Retina (tissue), 1 donor: Measurements from ENCODE around the gene WFDC12.
A peak's percentile ranks its signal among the peaks of the same experiment; 100 is the strongest.
"Not testable (repeated sequence)": the region's sequence is repeated elsewhere in the genome, so short reads cannot be mapped to it uniquely, and the experiment has no call there.

Experiments used
- DNase-seq: peaks from one replicate; pipeline ENCODE4 v3.0.0-alpha.2; 2016

WFDC12 gene

GRCh38 chr20:45124365-45124764, at the start of gene WFDC12:
Gene WFDC12 (minus strand): TSS chr20:45124465. CDS start chr20:45124447, 18 bp downstream.
- no peak for DNase-seq

- DNase-seq, result no peak
Measured at GRCh38 chr20:45173522-45173921, 49.3 kb upstream of the WFDC12 start.

- DNase-seq, result no peak
Measured at GRCh38 chr20:45164906-45165305, 40.6 kb upstream of the WFDC12 start.

- no peak for DNase-seq
Measured at GRCh38 chr20:45163083-45163803, 39.0 kb upstream of the WFDC12 start.

- no peak for DNase-seq
Measured at GRCh38 chr20:45157962-45158361, 33.7 kb upstream of the WFDC12 start.

GRCh38 chr20:45156713-45157112, 32.4 kb upstream of the WFDC12 start:
- no peak for DNase-seq

GRCh38 chr20:45154794-45155193, 30.5 kb upstream of the WFDC12 start:
- not testable (repeated sequence) for DNase-seq

- no peak for DNase-seq
Measured at GRCh38 chr20:45154183-45154582, 29.9 kb upstream of the WFDC12 start.

- no peak for DNase-seq
Measured at GRCh38 chr20:45153752-45154151, 29.5 kb upstream of the WFDC12 start.

GRCh38 chr20:45153147-45153546, 28.9 kb upstream of the WFDC12 start:
- no peak for DNase-seq

- no peak for DNase-seq
Measured at GRCh38 chr20:45152405-45152804, 28.1 kb upstream of the WFDC12 start.

- no peak for DNase-seq
Measured at GRCh38 chr20:45149062-45149461, 24.8 kb upstream of the WFDC12 start.

GRCh38 chr20:45140836-45141235, 16.6 kb upstream of the WFDC12 start:
- no peak for DNase-seq

- not testable (repeated sequence) for DNase-seq
Measured at GRCh38 chr20:45139733-45140375, 15.6 kb upstream of the WFDC12 start.

- peak; percentile 10 for DNase-seq
Measured at GRCh38 chr20:45138561-45139300, 14.5 kb upstream of the WFDC12 start.

- DNase-seq, result no peak
Measured at GRCh38 chr20:45136911-45137310, 12.6 kb upstream of the WFDC12 start.

- no peak for DNase-seq
Measured at GRCh38 chr20:45128099-45128498, 3.8 kb upstream of the WFDC12 start.

- DNase-seq, result no peak
Measured at GRCh38 chr20:45121388-45121787, 2.9 kb downstream of the WFDC12 start.

GRCh38 chr20:45119556-45120266, 4.6 kb downstream of the WFDC12 start:
- no peak for DNase-seq

- DNase-seq, result no peak
Measured at GRCh38 chr20:45118028-45118427, 6.2 kb downstream of the WFDC12 start.

GRCh38 chr20:45117581-45117980, 6.7 kb downstream of the WFDC12 start:
- no peak for DNase-seq

GRCh38 chr20:45115829-45116228, 8.4 kb downstream of the WFDC12 start:
- DNase-seq, result no peak

GRCh38 chr20:45115386-45115774, 8.9 kb downstream of the WFDC12 start:
- DNase-seq, result no peak
